GM23338 (cell line): ENCODE measurements around the gene NHEJ1. TPM values are rescaled to one million over a fixed set of nuclear protein-coding genes. Genes with fewer than 3 reads are reported as not detected.

Experiments used
- ATAC-seq: fragments of 200-7000 bp; cut with Tn5 transposase; 3 replicates; pipeline ENCODE4 v1.9.1; 2020
- DNase-seq: peaks from one replicate; pipeline ENCODE4 v3.0.0-alpha.2; 2015; ENCODE audit warnings: low spot score
- H2AFZ ChIP-seq: fragments of 200-600 bp; sonication (generic); 2 replicates; pipeline ENCODE4 v1.8.0; 2016; ENCODE audit warnings: antibody characterized with exemption, mild to moderate bottlenecking, moderate library complexity
- H3F3A ChIP-seq: fragments of 200-600 bp; sonication (generic); replicated peaks from 2 replicates; pipeline ENCODE4 v1.8.0; 2017; ENCODE audit warnings: antibody characterized with exemption, mixed run types, low read depth
- H3K27ac ChIP-seq: fragments of 200-600 bp; sonication (generic); 2 replicates; pipeline ENCODE4 v1.6.1; 2016; ENCODE audit warnings: low read depth
- H3K27me3 ChIP-seq: fragments of 200-600 bp; sonication (generic); 2 replicates; pipeline ENCODE4 v1.8.0; 2016; ENCODE audit warnings: mild to moderate bottlenecking, mixed run types, moderate library complexity; ENCODE audit not compliant: insufficient read depth
- H3K36me3 ChIP-seq: fragments of 200-600 bp; sonication (generic); 2 replicates; pipeline ENCODE4 v1.8.0; 2016; ENCODE audit warnings: mild to moderate bottlenecking; ENCODE audit not compliant: insufficient read depth
- H3K4me1 ChIP-seq: fragments of 200-600 bp; sonication (generic); 2 replicates; pipeline ENCODE4 v1.8.0; 2016; ENCODE audit warnings: mild to moderate bottlenecking, moderate library complexity; ENCODE audit not compliant: insufficient read depth
- H3K4me2 ChIP-seq: fragments of 200-600 bp; sonication (generic); 2 replicates; pipeline ENCODE4 v1.7.1; 2017; ENCODE audit warnings: mixed run types
- H3K4me3 ChIP-seq: fragments of 200-600 bp; sonication (generic); 2 replicates; pipeline ENCODE4 v1.6.1; 2016; ENCODE audit warnings: mixed run types
- H3K79me2 ChIP-seq: fragments of 200-600 bp; sonication (generic); replicated peaks from 2 replicates; pipeline ENCODE4 v1.8.0; 2017; ENCODE audit warnings: mild to moderate bottlenecking; ENCODE audit not compliant: insufficient read depth
- H3K9me2 ChIP-seq: fragments of 200-600 bp; sonication (generic); 2 replicates; pipeline ENCODE4 v1.8.0; 2017; ENCODE audit not compliant: insufficient read depth
- H4K20me1 ChIP-seq: fragments of 200-600 bp; sonication (generic); replicated peaks from 2 replicates; pipeline ENCODE4 v1.8.0; 2017; ENCODE audit warnings: mild to moderate bottlenecking; ENCODE audit not compliant: insufficient read depth
- H3K27ac Mint-ChIP-seq: 2 replicates; pipeline ENCODE4 v1.8.0; 2020; ENCODE audit warnings: inconsistent platforms, mild to moderate bottlenecking, moderate library complexity, mixed read lengths
- H3K27me3 Mint-ChIP-seq: 3 replicates; pipeline ENCODE4 v1.8.0; 2022; ENCODE audit warnings: low read depth, mild to moderate bottlenecking, moderate library complexity, mixed read lengths, inconsistent platforms; ENCODE audit not compliant: insufficient read depth, poor library complexity
- H3K36me3 Mint-ChIP-seq: 3 replicates; pipeline ENCODE4 v1.8.0; 2021; ENCODE audit warnings: low read depth, mild to moderate bottlenecking, inconsistent platforms, moderate library complexity, mixed read lengths
- H3K4me1 Mint-ChIP-seq: 3 replicates; pipeline ENCODE4 v1.8.0; 2020; ENCODE audit warnings: mild to moderate bottlenecking, inconsistent platforms, mixed read lengths
- H3K4me3 Mint-ChIP-seq: 3 replicates; pipeline ENCODE4 v1.8.0; 2021; ENCODE audit warnings: moderate library complexity, mild to moderate bottlenecking, inconsistent platforms, mixed read lengths
- H3K9me3 Mint-ChIP-seq: 3 replicates; pipeline ENCODE4 v1.8.0; 2020; ENCODE audit warnings: moderate library complexity, mild to moderate bottlenecking, inconsistent platforms, mixed read lengths
- CREB1 ChIP-seq: fragments of 250-450 bp; sonication (Bioruptor Pico); IDR thresholded peaks from 2 replicates; pipeline ENCODE4 v1.5.0; 2020; ENCODE audit warnings: low read depth, mild to moderate bottlenecking, moderate library complexity
- ETS1 ChIP-seq: IDR thresholded peaks from 2 replicates; pipeline ENCODE4 v1.6.1; 2016; ENCODE audit warnings: antibody characterized with exemption
- EZH2 ChIP-seq: fragments of 200-600 bp; sonication (generic); IDR thresholded peaks from one replicate; pipeline ENCODE4 v1.8.0; 2017; ENCODE audit warnings: antibody characterized with exemption, mild to moderate bottlenecking, low read depth; ENCODE audit not compliant: unreplicated experiment
- EZH2phosphoT487 ChIP-seq: fragments of 200-600 bp; sonication (generic); IDR thresholded peaks from one replicate; pipeline ENCODE4 v1.8.1; 2018; ENCODE audit warnings: antibody characterized with exemption; ENCODE audit not compliant: unreplicated experiment
- JUNB ChIP-seq: IDR thresholded peaks from one replicate; pipeline ENCODE4 v1.6.1; 2016; ENCODE audit warnings: antibody characterized with exemption; ENCODE audit not compliant: unreplicated experiment
- NANOG ChIP-seq: IDR thresholded peaks from 2 replicates; pipeline ENCODE4 v1.6.1; 2016; ENCODE audit warnings: antibody characterized with exemption, borderline replicate concordance
- POLR2AphosphoS5 ChIP-seq: IDR thresholded peaks from 2 replicates; pipeline ENCODE4 v1.6.1; 2016; ENCODE audit warnings: antibody characterized with exemption, low read depth
- STAT1 ChIP-seq: IDR thresholded peaks from one replicate; pipeline ENCODE4 v1.6.1; 2016; ENCODE audit warnings: antibody characterized with exemption; ENCODE audit not compliant: unreplicated experiment
- ZNF114 ChIP-seq: fragments of 250-450 bp; sonication (Bioruptor Pico); IDR thresholded peaks from 2 replicates; pipeline ENCODE4 v1.5.0; 2020; ENCODE audit warnings: mild to moderate bottlenecking, moderate library complexity
- ZNF331 ChIP-seq: fragments of 250-450 bp; sonication (Bioruptor Pico); IDR thresholded peaks from 2 replicates; pipeline ENCODE4 v1.5.0; 2020; ENCODE audit warnings: low read depth, mild to moderate bottlenecking, moderate library complexity
- polyA plus RNA-seq: library from polyadenylated mRNA; unstranded; fragments of >200 nt; fragmentation: Nextera tagmentation; extraction: Ambion mirVana; gene quantifications from 2 replicates; pipeline ENCODE4 v1.2.1, GENCODE V29; 2016
- total RNA-seq: library from RNA; depleted of rRNA; stranded (reverse); fragments of >200 nt; shearing (Covaris generic); gene quantifications from 2 replicates; pipeline ENCODE4 v1.2.3, GENCODE V29; 2014
- TF ChIP-seq, protein P1 (sequence below), 2 experiments: fragments of 200-600 bp in 1 of 2; sonication (generic) in 1 of 2; conservative IDR thresholded peaks; 2 replicates each; pipeline versions ENCODE4 v1.5.1 to v1.6.1; 2016 to 2017; ENCODE audit warnings: antibody characterized with exemption in 2 of 2, low read depth in 2 of 2, mild to moderate bottlenecking in 2 of 2, moderate library complexity in 1 of 2
- TF ChIP-seq, protein P2 (sequence below): IDR thresholded peaks from one replicate; pipeline ENCODE4 v1.6.1; 2018; ENCODE audit warnings: antibody characterized with exemption; ENCODE audit not compliant: unreplicated experiment

The NHEJ1 gene
- total and polyA plus RNA-seq, 2 experiments from 2014 or later: 19.6 to 30.6 TPM

DNA sequence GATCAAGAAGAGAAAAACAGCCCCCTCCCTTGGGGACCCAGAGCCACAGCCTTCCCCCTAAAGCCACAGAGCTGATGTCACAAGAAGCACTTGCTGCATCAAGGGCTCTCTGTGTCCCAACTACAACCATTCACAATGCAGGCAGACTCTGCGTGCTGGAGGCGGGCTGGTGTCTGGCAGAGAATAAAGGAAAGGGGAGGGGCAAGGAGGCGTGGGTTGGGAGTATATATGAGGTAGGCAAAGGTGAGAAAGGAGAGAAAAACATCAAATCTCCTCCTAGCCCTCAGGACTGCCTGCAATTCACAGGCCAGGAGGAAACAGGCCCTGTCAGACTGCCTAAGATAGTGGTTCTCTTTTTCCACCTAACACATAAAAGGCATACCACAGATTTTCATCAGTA is 51.1 kb downstream of the NHEJ1 start:
- Mint-ChIP-seq H3K36me3 (no peaks in the 10 kb centered on the region), H3K4me3 (no peak overlapping the region), H3K9me3 (no peaks in the 10 kb centered on the region), H3K27ac (peak overlapping the region; percentile 56), H3K27me3 (peaks cover 2% of the 10 kb centered on the region), H3K4me1 (peaks cover 12% of the 10 kb centered on the region)
- ATAC-seq (peak; percentile 99), DNase-seq (peak; percentile 84)
- Histone ChIP-seq H4K20me1 (no peaks in the 10 kb centered on the region; the same call in 1 of the 2 replicates), H3K4me3 (no peak overlapping the region), H3K9me2 (no peaks in the 10 kb centered on the region), H3K4me1 (no peaks in the 10 kb centered on the region), H3K27me3 (no peaks in the 10 kb centered on the region), H2AFZ (no peak overlapping the region), H3K27ac (no peak overlapping the region), H3K36me3 (no peaks in the 10 kb centered on the region), H3K4me2 (no peak overlapping the region), H3F3A (no peaks in the 10 kb centered on the region), H3K79me2 (no peaks in the 10 kb centered on the region)
- TF ChIP-seq, protein P1, sequence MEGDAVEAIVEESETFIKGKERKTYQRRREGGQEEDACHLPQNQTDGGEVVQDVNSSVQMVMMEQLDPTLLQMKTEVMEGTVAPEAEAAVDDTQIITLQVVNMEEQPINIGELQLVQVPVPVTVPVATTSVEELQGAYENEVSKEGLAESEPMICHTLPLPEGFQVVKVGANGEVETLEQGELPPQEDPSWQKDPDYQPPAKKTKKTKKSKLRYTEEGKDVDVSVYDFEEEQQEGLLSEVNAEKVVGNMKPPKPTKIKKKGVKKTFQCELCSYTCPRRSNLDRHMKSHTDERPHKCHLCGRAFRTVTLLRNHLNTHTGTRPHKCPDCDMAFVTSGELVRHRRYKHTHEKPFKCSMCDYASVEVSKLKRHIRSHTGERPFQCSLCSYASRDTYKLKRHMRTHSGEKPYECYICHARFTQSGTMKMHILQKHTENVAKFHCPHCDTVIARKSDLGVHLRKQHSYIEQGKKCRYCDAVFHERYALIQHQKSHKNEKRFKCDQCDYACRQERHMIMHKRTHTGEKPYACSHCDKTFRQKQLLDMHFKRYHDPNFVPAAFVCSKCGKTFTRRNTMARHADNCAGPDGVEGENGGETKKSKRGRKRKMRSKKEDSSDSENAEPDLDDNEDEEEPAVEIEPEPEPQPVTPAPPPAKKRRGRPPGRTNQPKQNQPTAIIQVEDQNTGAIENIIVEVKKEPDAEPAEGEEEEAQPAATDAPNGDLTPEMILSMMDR (conservative IDR thresholded peaks at IDR 0.05; ENCODE audit: low read depth in 2 of 2): 0 out of 4 replicates have a peak, but pooled peaks of 1 of the 2 experiments have one; percentile 0
- no peak for TF ChIP-seq EZH2

DNA sequence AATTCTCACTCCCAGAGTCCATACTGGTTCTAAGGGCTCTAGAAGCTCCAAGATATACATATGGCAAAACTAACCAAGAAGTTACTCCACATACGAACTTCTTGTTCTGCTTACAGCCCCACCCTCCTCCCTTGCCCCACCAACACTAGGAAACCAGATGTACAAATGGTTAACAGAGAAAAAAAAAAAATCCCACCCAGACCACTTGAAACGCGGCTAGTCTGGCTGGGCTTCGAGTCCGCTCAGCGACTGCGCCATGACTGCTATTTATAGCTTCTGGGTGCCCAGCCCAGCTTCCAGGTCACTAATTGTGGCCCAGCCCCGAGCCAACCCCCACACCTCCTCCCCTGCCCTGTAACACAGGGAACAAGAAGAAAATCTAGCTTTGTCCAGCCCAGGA is 52.9 kb downstream of the NHEJ1 start:
- Histone ChIP-seq H3F3A (no peaks in the 10 kb centered on the region), H3K4me3 (no peak overlapping the region), H4K20me1 (no peaks in the 10 kb centered on the region; the same call in 1 of the 2 replicates), H3K4me2 (no peak overlapping the region), H3K27ac (no peak overlapping the region), H2AFZ (no peak overlapping the region), H3K9me2 (no peaks in the 10 kb centered on the region), H3K27me3 (no peaks in the 10 kb centered on the region), H3K79me2 (no peaks in the 10 kb centered on the region), H3K4me1 (no peaks in the 10 kb centered on the region), H3K36me3 (no peaks in the 10 kb centered on the region)
- Mint-ChIP-seq H3K27me3 (peaks cover 2% of the 10 kb centered on the region), H3K36me3 (no peaks in the 10 kb centered on the region; the same call in 2 of the 3 replicates), H3K9me3 (no peaks in the 10 kb centered on the region), H3K4me1 (peaks cover 12% of the 10 kb centered on the region), H3K4me3 (no peak overlapping the region), H3K27ac (no peak overlapping the region)
- ATAC-seq (no peak), DNase-seq (no peak)
- no peak for TF ChIP-seq NANOG
- no peak for TF ChIP-seq STAT1
- TF ChIP-seq ZNF331 (CRISPR knock-in tag): no peak
- TF ChIP-seq ETS1: no peak
- TF ChIP-seq, protein P2, sequence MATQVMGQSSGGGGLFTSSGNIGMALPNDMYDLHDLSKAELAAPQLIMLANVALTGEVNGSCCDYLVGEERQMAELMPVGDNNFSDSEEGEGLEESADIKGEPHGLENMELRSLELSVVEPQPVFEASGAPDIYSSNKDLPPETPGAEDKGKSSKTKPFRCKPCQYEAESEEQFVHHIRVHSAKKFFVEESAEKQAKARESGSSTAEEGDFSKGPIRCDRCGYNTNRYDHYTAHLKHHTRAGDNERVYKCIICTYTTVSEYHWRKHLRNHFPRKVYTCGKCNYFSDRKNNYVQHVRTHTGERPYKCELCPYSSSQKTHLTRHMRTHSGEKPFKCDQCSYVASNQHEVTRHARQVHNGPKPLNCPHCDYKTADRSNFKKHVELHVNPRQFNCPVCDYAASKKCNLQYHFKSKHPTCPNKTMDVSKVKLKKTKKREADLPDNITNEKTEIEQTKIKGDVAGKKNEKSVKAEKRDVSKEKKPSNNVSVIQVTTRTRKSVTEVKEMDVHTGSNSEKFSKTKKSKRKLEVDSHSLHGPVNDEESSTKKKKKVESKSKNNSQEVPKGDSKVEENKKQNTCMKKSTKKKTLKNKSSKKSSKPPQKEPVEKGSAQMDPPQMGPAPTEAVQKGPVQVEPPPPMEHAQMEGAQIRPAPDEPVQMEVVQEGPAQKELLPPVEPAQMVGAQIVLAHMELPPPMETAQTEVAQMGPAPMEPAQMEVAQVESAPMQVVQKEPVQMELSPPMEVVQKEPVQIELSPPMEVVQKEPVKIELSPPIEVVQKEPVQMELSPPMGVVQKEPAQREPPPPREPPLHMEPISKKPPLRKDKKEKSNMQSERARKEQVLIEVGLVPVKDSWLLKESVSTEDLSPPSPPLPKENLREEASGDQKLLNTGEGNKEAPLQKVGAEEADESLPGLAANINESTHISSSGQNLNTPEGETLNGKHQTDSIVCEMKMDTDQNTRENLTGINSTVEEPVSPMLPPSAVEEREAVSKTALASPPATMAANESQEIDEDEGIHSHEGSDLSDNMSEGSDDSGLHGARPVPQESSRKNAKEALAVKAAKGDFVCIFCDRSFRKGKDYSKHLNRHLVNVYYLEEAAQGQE: no peak
- no peak for TF ChIP-seq JUNB
- no peak for TF ChIP-seq EZH2phosphoT487
- no peak for TF ChIP-seq CREB1 (CRISPR knock-in tag)
- TF ChIP-seq, protein P1 (conservative IDR thresholded peaks at IDR 0.05; ENCODE audit: low read depth in 2 of 2): no peak
- TF ChIP-seq POLR2AphosphoS5: no peak
- no peak for TF ChIP-seq ZNF114 (CRISPR knock-in tag)
